Right cardiac atrium (tissue), 5 donors: Measurements from ENCODE around the gene ZBTB39. TPM values are rescaled to one million over a fixed set of nuclear protein-coding genes. Genes with fewer than 3 reads are reported as not detected.

ENCODE experiments used
- ATAC-seq, 2 donors: fragments of 200-7000 bp; cut with Tn5 transposase; one replicate each; pipeline versions ENCODE4 v1.8.0 to v1.9.1; 2020; ENCODE audit warnings: moderate library complexity in 2 of 2, mild to moderate bottlenecking in 1 of 2
- DNase-seq, 3 donors: peaks; one replicate each; pipeline ENCODE4 v3.0.0-alpha.2; 2020
- H3K27ac ChIP-seq: one replicate; pipeline ENCODE4 v1.5.1; 2013; ENCODE audit warnings: mild to moderate bottlenecking, low read length, control low read depth, moderate library complexity
- H3K27me3 ChIP-seq: one replicate; pipeline ENCODE4 v1.6.1; 2013; ENCODE audit not compliant: control insufficient read depth, insufficient read depth
- H3K4me1 ChIP-seq: one replicate; pipeline ENCODE4 v1.6.1; 2013; ENCODE audit warnings: low read length; ENCODE audit not compliant: control insufficient read depth, insufficient read depth
- H3K4me3 ChIP-seq: one replicate; pipeline ENCODE4 v1.5.1; 2013; ENCODE audit warnings: low read length, control low read depth
- H3K9me3 ChIP-seq: one replicate; pipeline ENCODE4 v1.6.1; 2013; ENCODE audit warnings: low read length; ENCODE audit not compliant: control insufficient read depth
- WGBS: extraction: QIAGEN DNeasy Blood & Tissue Kit; methylation state at CpG from one replicate; pipeline ENCODE4 v1.1.7; 2013; 5-methylcytosine and 5-hydroxymethylcytosine counted together
- intact Hi-C, 4 donors: fragments of 100-400 bp; cut with DNase I; formaldehyde crosslinking; loops; one replicate each; pipeline versions ENCODE4 v1.11.0 to v1.14.0; 2022 to 2023
- polyA plus RNA-seq: library from polyadenylated mRNA; stranded (reverse); fragments of 200-250 nt; gene quantifications from one replicate; pipeline ENCODE4 v1.2.3, GENCODE V29; 2013
- total RNA-seq, 4 donors: library from RNA; stranded (reverse); fragmentation: NEBNext Ultra II Directional; extraction: Animal tissue kit (Norgen Biotek cat#: 25700); gene quantifications; one replicate each; pipeline ENCODE4 v1.2.1, GENCODE V29; 2021
- donor health status: healthy with polysubstance abuse.
- donor health status: DM: no; HTN: yes; CAD: no.
- donor health status: DM: no; HTN: no; CAD: no.
- donor health status: DM: no; HTN: yes; CAD: no; lungs with severe emphysema.
- donor health status: DM: yes; HTN: yes; CAD: no.

ZBTB39 gene
- total and polyA plus RNA-seq, 5 donors: 1.9 to 4.5 (median 4.0) TPM

DNA sequence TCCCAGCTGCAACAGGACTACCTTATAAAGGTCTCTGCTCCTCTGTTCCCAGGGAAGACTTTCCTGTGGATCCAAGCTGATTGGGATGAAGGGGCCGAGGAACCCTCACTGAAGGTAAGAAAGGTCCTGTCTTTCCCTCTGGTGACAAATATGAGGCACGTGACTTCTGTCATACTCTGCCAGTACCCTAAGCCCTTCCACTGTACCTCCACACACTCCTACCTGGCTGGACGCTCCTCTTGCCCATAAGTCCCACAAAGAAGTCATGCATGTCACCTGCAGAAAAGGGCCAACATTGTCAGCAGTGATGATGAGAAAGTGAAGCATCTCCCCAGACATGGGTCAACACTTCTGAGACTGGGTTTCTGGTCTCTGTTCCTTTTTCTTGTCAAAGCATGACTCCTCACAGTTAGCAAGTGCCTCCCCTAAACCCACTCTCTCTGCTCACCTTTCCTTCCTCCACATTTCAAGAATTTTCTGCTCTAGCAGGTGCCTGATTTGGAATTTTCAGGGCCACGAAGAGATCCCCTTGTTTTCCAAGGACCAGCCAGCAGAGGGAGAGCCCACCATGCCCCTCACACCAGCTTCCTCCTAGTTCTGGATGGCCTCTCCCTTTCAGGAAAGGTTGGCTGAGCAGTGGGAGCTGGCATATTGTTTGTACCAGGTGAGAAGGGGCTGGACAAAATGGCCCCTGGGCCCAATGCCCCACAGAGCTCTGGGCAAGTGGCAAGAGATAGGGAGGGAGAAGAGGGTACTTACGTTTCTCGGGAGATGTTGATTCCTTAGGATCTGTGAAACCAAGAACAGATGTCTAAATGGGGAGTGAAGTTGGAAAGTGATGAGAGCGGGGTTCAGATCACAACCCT lies 6.5 kb upstream of the ZBTB39 start:
- intact Hi-C loops: loop anchor here in 1 of 4 donors (5.0 to 10.0 kb wide), 2 partner anchors 44 to 102 kb away; partner anchors contain the start of gene STAT6
- 84% methylated on average over 7 of the region's 7 CpGs for WGBS
- ATAC-seq: no peak

DNA sequence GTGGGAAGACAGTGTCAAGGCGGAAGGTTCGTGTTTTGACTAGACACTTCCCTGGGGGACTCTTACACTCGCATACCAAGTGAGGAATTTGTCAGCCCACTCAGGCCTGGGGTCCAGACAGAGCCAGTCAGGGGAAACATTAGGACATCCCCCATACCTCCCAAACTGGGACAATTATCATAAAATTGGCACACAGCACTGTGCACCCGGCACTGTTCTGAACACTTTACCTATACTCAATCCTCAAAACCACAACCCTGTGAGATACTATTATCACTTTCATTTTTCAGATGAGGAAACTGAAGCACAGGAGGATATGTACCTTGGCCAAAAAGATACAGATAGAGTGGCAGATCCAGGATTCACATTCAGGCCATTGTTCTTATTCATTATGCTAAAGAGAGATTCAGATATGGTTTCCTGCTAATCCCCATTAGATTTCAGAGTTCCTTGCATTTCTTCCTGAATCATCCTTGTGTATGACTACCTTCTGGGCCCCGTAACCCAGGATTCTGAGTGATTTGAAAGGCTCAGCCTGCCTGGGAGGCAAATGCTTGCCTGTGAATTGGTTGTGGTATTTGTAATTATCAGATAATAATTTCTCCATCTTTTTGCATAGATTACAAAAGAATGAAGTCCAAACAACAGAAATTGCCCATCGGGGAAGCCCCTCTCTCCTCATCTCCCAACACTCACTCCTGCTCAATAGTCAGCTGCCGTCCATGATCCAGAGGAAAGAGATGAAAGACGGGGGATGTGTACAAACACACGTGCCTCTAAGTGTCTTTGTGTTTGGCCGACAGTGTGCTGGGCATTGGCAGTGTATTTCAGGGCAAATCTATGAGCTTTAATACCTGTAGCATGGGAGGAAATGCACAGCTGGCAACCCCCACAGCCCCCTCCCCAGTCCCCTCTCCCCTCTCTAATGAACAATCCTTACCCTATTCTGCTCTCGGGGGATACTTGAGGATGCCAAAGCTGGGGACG lies 5.4 kb upstream of the ZBTB39 start:
- no peak overlapping the region for H3K4me3 ChIP-seq
- no peaks in the 10 kb centered on the region for H3K9me3 ChIP-seq
- ATAC-seq (no peak), DNase-seq (no peak)
- no peaks in the 10 kb centered on the region for H3K27me3 ChIP-seq
- 55% methylated on average over 12 of the region's 12 CpGs for WGBS
- no peak overlapping the region for H3K27ac ChIP-seq
- H3K4me1 ChIP-seq: no peaks in the 10 kb centered on the region
- intact Hi-C loops: loop anchor here in 1 of 4 donors (5.0 to 10.0 kb wide), 2 partner anchors 46 to 103 kb away; partner anchors contain the start of gene STAT6

More for the DNA sequence above, 6.5 kb upstream of the ZBTB39 start:
- Histone ChIP-seq H3K4me1 (no peaks in the 10 kb centered on the region), H3K27ac (no peak overlapping the region), H3K9me3 (no peaks in the 10 kb centered on the region), H3K27me3 (no peaks in the 10 kb centered on the region), H3K4me3 (no peak overlapping the region)
- no peak for DNase-seq

GRCh38 chr12:57010627-57011247 lies 4.4 kb upstream of the ZBTB39 start:
- intact Hi-C loops: loop anchor here in 1 of 4 donors (5.0 to 10.0 kb wide), 2 partner anchors 47 to 104 kb away; partner anchors contain the start of gene STAT6
- WGBS: 67% methylated on average over 4 of the region's 4 CpGs
- no peak for ATAC-seq
- H3K4me3 ChIP-seq: no peak overlapping the region
- no peaks in the 10 kb centered on the region for H3K4me1 ChIP-seq
- H3K27ac ChIP-seq: no peak overlapping the region
- no peaks in the 10 kb centered on the region for H3K27me3 ChIP-seq
- no peak for DNase-seq
- H3K9me3 ChIP-seq: no peaks in the 10 kb centered on the region

- WGBS: 91% methylated on average over 5 of the region's 5 CpGs
- no peak for ATAC-seq
- intact Hi-C loops: loop anchor here in 2 of 4 donors (5.0 to 10.0 kb wide), 3 partner anchors 47 to 105 kb away; partner anchors contain the start of gene STAT6 (in 1 of the 2)
Observed at GRCh38 chr12:57009949-57010626, 3.7 kb upstream of the ZBTB39 start.

GRCh38 chr12:57008178-57008577 lies 1.8 kb upstream of the ZBTB39 start:
- no peaks in the 10 kb centered on the region for H3K9me3 ChIP-seq
- H3K4me3 ChIP-seq: no peak overlapping the region
- no peak overlapping the region for H3K27ac ChIP-seq
- ATAC-seq: peak in 1 of 2 donors; percentile 38
- H3K27me3 ChIP-seq: no peaks in the 10 kb centered on the region
- intact Hi-C loops: loop anchor here in 1 of 4 donors (5.0 kb wide), 1 partner anchor 54 kb away; no protein-coding TSS in a partner anchor
- DNase-seq: no peak
- peaks cover 2% of the 10 kb centered on the region for H3K4me1 ChIP-seq

More at GRCh38 chr12:57009949-57010626, 3.7 kb upstream of the ZBTB39 start:
- Histone ChIP-seq H3K4me3 (no peak overlapping the region), H3K9me3 (no peaks in the 10 kb centered on the region), H3K4me1 (peaks cover 2% of the 10 kb centered on the region), H3K27me3 (no peaks in the 10 kb centered on the region), H3K27ac (no peak overlapping the region)
- no peak for DNase-seq

DNA sequence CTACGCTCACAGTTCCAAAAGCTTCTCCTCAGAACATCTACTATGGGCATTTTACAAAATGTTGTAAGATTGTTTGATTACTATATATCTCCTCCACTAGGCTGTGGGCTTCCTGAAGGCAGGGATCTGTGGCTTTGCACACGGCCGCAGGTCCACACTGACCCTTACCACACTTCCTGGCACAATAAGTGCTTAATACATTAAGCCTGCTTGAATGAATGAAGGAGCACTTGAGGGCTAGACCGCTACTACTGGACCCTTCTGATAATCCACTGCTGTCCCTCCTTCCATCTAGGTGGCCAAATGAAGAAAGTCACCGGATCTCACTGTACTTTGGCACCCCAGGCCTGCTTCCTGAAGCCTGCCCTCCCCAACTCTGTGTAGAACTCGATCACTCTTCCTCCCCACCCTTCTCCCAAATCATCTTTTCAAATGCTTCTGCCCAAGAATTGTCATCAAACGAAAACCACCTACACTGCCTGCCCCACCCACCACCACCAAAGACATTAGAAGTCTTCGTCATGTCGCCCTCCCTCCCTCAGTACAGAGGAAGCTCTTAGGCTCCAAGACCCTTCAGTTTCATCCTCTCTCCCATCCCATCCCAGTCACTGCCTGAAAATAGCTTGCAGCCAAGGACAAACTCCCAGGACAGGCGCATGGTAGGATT lies 596 bp upstream of the ZBTB39 start:
- DNase-seq: no peak
- intact Hi-C loops: loop anchor here in 1 of 4 donors (5.0 kb wide), 1 partner anchor 55 kb away; no protein-coding TSS in a partner anchor
- Histone ChIP-seq H3K27me3 (no peaks in the 10 kb centered on the region), H3K4me1 (peaks cover 2% of the 10 kb centered on the region), H3K9me3 (no peaks in the 10 kb centered on the region), H3K4me3 (peak overlapping the region; percentile 93), H3K27ac (no peak overlapping the region)
- WGBS: 63% methylated on average over 10 of the region's 10 CpGs
- no peak for ATAC-seq

GRCh38 chr12:57004651-57005050 lies 1.7 kb downstream of the ZBTB39 start:
- DNase-seq: no peak
- Histone ChIP-seq H3K27me3 (no peaks in the 10 kb centered on the region), H3K27ac (no peak overlapping the region), H3K4me1 (peaks cover 3% of the 10 kb centered on the region), H3K4me3 (no peak overlapping the region), H3K9me3 (no peaks in the 10 kb centered on the region)
- no peak for ATAC-seq
- intact Hi-C loops: loop anchor here in 2 of 4 donors (5.0 kb wide), 2 partner anchors 58 to 247 kb away; no protein-coding TSS in a partner anchor
- 77% methylated on average over 6 of the region's 6 CpGs for WGBS

DNA sequence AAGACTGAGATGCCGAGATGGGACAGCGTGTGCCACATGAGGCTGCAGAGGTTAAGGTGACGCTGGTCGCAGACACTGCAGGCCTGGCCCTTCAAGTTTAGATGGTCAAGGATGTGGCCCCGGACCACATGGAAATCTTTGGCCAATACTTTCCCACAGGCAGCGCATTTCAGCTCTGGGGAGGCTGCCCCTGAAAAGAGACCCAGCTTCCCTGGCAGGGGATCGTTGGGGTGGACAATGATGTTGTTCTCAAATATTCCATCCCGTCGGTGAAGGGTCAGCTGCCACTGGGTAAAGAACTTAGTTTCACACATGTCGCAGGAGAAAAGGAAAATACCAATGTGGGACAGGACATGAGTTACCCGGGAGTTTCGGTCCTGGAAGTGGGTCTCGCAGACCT lies 3.0 kb downstream of the ZBTB39 start:
- peaks cover 3% of the 10 kb centered on the region for H3K4me1 ChIP-seq
- no peak overlapping the region for H3K4me3 ChIP-seq
- no peaks in the 10 kb centered on the region for H3K27me3 ChIP-seq
- H3K27ac ChIP-seq: no peak overlapping the region
- H3K9me3 ChIP-seq: no peaks in the 10 kb centered on the region
- DNase-seq: no peak
- ATAC-seq: no peak
- WGBS: 91% methylated on average over 13 of the region's 13 CpGs
- intact Hi-C loops: loop anchor here in 2 of 4 donors (5.0 kb wide), 1 partner anchor 246 kb away; no protein-coding TSS in a partner anchor

DNA sequence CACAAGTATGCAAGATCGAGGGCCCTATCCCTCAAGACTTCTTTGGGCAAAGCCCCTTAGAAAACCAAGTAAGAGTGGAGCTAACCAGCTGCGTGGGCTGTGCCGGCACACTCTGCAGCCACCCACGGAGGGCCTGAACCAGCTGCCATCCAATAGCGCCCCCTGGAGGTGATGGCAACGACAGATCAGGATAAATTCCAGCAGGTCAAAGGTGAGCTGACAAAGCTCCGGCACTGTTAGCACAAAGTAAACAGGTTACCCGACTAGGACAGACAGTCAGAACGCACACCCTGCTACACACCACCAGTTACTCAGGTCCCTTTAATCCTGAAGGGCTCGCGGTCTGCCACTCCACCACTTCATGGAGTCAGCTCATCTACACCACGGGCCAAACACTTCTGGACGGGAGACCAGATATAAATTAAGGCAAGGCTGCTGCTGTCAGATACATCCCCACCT lies 4.9 kb downstream of the ZBTB39 start:
- H3K27ac ChIP-seq: no peak overlapping the region
- intact Hi-C loops: loop anchor here in 2 of 4 donors (5.0 kb wide), 1 partner anchor 244 kb away; no protein-coding TSS in a partner anchor
- ATAC-seq (peak; percentile 51 to 56), DNase-seq (peak; percentile 67 to 84 (median 82))
- no peaks in the 10 kb centered on the region for H3K9me3 ChIP-seq
- WGBS: 30% methylated on average over 13 of the region's 13 CpGs
- no peaks in the 10 kb centered on the region for H3K27me3 ChIP-seq
- no peak overlapping the region for H3K4me3 ChIP-seq
- peaks cover 3% of the 10 kb centered on the region for H3K4me1 ChIP-seq
